Ureter (tissue), 1 donor: Measurements from ENCODE around the gene TCAIM. TPM values are rescaled to one million over a fixed set of nuclear protein-coding genes. Genes with fewer than 3 reads are reported as not detected.
"Not testable (repeated sequence)": the region's sequence is repeated elsewhere in the genome, so short reads cannot be mapped to it uniquely, and the experiment has no call there.

Source experiments
- DNase-seq: peaks from one replicate; pipeline ENCODE4 v3.0.0-alpha.2; 2020; ENCODE audit warnings: low spot score
- total RNA-seq: library from RNA; stranded (reverse); gene quantifications from one replicate; pipeline ENCODE4 v1.2.4, GENCODE V29; 2023
- donor health status: DM: yes; HTN: yes; CAD: no.

TCAIM gene
- total RNA-seq, 1 donor from 2014 or later, result 40.6 TPM

DNA sequence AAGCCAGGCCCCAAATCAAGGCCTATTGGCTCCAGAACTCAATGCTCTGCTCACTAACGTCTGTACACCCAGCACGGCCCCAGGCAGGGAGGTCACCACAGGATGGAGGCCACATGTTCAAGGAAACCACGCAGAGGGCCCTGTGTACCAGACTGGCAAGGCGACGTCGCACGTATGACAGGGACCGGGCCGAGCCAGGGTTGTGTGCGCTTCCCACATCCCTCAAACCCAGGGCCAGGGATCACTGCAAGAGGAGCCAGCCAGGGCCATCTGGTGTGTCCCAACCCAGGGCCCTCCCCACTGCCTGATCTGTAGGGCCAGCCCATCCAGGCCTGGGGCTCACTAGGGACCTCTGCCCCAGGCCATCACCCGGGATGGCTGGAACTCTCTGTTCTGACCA is 76.9 kb downstream of the TCAIM start:
- no peak for DNase-seq

DNA sequence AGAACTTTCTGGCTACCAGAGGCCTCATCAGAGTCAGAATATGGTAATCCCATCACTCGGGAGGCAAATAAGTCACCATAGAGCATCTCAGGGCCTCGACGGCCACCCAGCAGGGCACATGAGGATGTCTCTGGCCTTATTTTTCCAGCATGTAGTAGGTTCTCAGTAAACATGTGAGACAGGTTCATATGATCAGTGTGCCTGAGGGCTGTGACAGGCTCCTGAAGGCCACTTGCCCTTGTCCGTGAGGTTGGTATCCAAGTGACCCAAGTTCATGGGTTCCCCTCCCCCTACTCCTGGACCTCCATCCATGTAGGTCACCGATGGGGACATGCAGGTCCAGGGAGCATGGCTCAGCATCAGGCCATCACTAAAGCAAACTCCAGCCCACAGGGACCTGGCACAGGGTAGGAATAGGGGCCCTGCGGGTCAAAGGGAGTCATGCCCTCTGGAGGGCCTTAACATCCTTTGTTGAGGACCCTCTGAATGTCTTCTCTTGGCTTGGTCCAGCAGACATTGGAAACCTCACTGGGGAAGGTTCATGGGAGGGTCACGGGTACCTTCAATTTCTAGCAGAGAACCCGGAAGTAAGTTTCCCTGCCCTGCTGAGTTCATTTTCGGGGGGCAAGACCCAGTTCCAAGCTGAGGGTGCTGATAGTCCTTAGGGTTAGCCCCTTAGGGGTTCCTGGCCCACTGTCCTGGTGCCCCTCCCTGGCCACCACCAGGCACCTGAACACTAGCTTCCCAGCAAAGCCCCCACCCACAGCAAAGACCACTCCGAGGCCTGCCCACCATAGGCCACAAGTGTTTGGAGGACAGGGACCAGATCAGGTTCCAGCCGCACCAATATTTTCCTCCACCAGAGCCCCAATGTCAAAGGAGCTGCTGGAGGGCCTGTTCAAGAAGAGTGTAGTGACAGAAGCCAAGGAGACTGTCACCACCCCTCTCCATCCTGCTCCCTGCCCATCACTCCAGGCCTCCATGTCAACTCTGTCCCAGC is 77.8 kb downstream of the TCAIM start:
- no peak for DNase-seq

DNA sequence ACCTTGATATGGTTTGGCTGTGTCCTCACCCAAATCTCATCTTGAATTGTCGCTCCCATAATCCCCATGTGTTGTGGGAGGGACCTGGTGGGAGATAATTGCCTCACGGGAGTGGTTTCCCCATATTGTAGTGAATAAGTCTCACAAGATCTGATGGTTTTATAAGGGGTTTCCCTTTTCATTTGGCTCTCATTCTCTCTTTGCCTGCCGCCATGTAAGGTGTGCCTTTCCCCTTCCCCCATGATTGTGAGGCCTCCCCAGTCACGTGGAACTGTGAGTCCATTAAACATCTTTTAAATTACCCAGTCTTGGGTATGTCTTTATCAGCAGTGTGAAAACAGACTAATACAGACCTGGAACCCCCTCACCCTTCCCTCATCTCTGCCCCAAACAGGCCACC is 79.6 kb downstream of the TCAIM start:
- not testable (repeated sequence) for DNase-seq

DNA sequence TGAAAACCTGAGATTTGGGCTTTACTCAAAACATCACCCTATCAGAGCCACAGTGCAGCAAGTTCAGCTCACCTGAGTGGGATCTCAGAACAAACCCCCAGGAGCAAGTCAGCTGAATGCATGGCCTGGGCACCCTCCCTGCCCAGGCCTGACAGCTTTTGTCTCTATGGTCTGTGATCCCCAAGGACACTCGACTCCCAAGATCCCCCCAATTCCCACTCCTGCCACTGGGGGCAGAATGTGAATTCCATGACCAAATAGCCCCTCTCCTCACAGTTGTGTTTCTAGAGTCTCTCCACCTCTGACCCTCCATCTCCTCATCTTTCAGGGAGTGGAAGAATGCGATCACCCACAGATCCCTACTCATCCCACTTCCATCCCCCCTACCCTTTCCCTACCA is 80.0 kb downstream of the TCAIM start:
- DNase-seq, result no peak

DNA sequence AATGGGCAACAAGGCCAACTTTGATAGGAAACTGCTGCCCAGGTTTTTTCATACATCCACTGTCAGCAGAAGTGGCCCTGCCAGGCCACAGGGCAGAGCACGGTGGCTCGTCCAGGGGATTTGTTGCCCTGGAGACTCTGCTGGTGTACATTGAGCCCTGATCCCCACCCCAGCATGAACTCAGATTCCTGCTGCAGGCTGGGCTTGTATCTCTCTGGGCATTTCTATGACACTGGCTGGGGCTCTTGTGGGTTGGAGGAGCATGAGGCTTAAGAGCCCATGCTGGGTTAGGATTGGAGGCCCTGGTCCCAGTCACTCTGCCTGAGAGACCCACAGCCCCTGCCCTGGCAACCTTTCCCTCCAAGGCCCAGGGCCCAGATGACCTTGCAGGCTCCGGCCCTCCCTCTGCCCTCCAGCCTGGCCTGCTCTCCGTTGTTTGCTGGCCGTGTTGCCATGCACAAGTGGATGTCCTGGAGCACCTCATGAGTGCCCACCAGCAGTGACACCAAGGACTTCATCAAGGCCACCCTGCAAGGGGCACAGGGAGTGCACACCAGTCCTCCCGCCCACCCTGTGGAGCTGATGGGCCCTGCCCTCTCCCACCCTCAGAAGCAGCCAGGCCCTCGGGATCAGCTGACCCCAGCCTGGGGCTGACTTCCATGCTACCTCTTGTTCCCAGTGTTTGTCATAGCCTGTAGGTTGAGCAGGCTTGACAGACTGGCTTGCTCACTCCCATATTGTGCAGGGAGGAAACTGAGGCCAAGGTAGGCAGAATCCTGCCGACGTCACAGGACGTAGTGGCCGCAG is 80.8 kb downstream of the TCAIM start:
- DNase-seq, result peak; percentile 14

DNA sequence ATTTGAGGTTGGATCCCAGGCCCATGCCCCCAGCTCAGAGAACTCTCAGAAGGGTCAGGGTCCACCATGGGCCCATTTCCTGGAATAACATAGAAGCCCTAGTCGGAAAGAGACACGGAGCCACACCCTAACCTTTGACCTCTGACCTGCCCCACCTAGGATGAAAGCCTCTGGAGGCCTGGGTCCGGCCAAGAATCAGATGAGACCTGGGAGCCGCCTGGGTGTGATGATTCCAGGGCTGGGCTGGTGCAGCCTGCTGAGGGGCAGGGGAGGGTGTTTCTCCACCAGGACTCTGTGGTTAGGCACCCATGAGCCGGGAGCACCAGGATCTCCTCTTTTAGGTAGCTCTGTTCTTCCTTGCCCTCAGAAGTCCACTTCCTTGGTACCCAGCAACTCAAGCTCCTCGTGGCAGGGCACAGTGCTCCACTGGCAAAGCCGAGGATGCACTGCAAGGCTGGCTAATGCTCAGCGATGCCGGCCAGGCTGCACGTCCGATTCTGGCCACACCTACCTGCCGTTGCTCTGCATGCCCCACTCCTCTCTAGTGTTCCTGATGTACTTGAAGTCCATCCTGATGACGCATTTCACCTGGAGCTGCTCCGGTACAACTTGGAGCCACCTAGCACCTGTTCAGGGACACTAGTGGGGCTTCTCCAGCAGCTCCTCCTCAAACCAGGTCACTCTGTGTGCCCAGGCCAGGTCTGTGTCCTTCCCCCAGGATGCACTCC is 81.5 kb downstream of the TCAIM start:
- DNase-seq, result peak; percentile 30

DNA sequence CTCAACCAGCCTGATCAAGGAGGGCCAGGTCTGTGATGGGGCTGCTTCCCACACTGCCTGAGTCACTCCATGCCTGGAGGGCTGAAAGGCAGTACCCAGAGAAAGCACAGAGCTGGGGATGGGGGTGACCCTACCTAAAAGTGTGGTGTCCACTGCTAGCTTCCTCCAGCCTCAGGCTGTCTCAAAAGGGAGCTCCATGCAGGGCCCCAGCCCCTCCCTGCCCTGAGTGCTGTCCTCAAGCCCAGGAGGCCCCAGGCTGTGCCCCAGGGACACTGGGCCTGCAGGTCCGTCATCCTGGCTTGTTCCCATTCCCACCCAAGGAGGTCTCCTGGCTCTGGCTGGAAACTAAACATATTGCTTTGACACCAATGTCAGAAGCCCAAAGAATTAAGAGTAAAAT is 82.1 kb downstream of the TCAIM start:
- DNase-seq, result peak; percentile 30

DNA sequence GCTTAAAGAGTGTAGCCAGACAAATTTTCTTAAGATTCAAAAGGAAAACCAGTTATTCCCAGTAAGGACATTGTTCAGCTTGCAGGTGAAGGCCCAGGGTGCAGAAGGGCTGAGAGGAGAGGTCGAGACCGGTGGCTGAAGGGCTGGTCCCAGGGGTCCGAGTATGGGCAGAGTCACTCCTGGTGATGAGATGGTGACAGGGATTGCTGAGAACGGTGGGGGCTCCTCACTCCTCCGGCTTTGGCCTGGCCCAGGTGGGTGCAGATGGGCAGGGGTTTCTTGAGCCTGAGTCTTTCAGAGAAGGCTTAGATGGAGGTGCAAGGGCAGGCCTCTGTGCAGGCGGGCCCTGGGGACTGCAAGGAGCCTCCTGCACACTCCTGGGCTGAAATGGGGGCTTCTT is 82.7 kb downstream of the TCAIM start:
- DNase-seq, result peak; percentile 14

DNA sequence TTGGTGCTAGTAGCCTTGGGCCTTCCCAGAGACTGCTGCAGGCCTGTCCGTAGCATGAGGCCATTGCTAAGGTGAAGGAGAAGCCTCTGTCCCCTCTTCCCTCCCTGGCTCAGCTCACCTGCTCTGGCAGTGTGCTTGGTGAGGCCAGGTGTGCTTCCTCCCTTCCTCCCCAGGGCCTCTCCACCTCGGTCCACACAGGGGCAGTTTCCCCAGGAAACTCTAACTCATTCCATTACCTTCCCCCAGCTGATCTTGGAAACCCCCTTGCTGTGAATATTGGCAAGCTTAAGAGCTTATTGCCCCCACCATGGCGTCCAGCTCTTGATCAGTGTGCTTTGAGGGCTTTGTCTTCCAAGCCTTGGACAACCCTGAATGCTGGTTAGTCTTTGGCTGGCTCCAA is 86.2 kb downstream of the TCAIM start:
- no peak for DNase-seq

DNA sequence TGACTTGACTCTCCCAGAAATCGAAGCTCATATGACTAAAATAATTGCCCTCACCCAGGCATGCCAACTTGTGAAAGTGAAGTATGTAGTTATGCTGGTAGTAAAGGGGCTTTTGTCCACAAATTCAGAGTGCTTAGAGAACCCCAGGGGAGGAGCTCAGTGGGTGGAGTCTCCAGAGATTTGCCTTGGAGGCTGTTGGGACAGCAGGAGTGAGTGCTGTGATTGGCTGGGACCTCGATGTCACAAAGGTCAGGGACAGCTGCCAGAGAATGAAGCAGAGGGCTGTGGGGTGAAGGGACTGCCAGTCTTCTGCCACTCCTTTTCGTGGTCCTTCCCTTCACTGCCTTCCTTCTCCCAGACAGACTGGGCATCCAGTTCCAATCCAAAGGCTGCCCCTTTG is 89.1 kb downstream of the TCAIM start:
- DNase-seq, result no peak

DNA sequence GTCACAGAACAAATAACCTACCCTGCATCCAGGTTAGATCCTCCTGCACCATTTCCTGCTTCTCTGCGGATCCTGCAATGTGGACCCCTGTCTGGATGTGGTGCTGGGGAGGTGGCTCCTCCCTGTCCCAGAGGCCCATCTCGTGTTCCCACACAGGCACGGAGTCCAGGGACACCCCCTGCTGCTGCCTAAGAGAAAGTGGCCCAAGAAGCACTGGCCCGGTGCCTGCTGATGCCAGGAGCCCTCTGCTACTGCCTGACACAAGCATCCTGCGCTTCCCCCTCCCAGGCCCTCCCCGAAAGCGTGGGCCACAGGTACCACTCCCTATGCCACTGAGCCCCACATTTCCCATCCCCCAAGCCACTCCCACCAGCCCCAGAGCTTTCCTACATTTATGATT is 90.3 kb downstream of the TCAIM start:
- DNase-seq, result no peak

DNA sequence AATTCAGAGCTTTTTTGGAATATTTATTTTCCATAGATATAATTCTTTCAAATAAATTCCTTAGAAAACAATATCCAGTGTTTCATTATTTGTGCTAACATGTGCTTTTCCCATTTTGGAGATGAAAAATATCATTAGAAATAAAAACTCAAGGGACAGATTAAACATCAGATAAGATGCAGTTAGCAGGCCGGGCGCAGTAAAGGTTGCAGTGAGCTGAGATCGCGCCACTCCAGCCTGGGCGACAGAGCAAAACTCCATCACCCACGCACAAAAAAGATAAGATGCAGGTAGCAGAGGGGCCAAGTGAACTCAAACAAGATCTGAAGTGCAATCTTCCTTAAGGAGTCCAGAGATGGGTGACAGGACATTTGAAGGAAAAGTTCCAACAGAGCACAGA is 90.9 kb downstream of the TCAIM start:
- no peak for DNase-seq

DNA sequence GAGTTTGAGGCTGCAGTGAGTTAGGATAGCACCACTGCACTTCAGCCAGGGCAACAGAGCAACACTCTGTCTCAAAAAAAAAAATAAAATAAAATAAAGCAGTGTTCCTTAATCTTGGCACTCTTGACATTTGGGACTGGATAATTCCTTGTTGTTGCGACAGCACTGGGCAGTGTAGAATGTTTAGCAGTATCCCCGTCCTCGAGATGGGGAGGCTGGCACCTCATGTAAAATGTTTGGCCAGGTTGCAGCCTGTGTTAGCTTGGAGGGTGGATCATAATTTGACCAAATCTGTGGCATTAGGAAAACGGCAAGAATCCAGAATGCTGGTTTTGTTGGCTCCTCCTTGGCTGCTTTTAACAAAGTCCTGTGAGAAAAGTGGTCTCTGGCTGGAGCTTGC is 91.9 kb downstream of the TCAIM start:
- DNase-seq, result no peak

DNA sequence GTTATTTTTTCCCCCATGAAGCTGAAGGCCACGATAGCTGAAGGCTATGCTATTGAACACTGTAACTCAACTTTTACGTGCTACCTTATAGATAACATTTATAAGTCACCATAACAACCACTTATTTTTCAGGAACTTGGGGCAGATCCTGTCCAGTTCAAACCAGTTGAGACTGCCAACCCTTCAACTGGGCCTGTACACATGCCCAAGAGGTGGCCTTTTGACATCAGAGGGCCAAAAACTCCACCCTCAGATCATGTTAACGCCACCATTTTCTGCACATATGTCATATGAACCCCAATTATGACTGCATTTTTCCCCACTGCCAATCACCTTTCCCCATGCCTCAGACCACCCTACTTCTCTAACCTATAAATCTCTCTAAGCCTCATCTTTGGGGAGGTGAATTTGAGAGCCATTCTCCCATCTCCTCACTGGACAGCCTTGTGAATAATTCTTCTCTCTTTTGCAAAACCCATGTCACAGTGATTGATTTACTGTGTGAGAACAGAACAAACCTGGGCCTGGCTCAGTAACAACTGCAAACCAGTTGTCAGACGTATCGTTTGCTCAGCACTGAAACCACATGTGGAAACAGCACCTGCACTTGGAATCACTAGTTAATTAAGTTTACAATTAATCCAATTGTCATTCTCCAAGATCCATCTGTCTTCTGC is 96.4 kb downstream of the TCAIM start:
- no peak for DNase-seq

DNA sequence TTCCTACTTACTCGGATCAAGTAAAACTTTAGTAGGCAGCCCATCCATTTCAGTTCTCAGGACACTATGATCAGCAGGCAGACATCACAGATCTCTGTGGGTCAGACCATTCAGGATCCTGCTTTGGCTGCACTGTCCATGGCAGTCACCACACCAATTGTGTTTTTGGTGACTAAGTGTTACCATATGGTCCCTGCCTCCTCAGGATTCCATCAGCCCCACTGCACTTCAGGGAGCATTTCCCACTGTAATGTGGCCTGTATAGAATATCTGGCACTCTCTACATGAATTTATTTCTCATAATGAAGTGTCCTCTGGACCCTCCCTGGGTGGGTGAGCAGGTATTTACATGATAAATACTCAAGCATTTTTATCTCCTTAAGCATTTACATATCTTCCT is 97.6 kb downstream of the TCAIM start:
- DNase-seq, result no peak

DNA sequence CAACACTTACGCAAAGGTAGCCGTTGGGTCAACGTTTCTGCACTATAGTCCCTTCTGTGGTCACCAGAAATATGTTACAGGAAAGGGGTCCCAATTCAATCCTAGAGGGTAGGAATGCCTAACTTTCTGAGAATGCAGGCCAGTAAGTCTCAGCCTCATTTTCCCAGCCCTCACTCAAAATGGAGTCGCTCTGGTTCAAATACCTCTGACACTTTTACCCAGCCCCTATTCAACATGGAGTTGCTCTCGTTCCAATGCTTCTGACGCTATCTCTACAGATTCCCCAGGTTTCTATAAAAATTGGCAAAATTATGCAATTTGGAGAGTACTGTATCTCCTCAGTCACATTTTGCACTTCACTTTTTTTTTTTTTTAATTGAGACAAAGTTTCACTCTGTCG is 99.2 kb downstream of the TCAIM start:
- no peak for DNase-seq

DNA sequence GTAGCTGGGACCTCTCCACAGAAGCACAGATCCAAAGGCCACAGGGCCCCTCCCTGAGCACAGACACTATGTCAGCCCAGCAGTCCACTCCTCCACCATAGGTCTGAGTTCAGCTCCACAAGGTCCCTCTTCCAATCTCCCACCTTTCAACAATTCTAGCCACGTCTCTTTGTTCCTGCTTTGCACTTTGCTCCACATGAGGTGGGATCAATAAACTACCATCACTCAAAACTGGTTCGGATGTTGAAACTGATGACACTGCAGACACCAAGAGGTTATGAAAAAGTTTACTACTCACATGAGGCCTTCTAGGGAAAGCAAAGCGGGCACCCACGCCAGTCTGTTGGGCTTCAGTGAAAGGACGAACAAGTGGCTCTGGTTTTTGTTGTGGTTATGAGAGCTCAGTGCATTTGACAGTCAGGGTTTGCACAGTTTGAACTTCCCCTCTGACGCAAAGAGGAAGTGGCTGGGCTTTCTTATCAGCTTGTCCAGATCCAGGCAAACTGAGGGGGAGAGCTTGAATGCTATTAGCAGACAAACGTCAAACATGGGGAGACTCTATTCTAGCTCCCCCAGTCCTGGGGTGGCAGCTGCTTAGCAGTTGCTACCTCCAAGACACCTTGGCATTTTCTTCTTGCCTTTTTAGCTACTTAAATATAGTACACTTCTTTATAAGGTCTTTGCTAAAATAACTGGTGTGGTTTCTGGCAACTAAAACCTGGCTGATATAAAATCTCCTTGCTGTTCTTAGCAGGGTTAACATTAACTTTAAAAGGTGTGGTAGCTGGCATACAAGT is 101.1 kb downstream of the TCAIM start:
- DNase-seq, result peak; percentile 77

DNA sequence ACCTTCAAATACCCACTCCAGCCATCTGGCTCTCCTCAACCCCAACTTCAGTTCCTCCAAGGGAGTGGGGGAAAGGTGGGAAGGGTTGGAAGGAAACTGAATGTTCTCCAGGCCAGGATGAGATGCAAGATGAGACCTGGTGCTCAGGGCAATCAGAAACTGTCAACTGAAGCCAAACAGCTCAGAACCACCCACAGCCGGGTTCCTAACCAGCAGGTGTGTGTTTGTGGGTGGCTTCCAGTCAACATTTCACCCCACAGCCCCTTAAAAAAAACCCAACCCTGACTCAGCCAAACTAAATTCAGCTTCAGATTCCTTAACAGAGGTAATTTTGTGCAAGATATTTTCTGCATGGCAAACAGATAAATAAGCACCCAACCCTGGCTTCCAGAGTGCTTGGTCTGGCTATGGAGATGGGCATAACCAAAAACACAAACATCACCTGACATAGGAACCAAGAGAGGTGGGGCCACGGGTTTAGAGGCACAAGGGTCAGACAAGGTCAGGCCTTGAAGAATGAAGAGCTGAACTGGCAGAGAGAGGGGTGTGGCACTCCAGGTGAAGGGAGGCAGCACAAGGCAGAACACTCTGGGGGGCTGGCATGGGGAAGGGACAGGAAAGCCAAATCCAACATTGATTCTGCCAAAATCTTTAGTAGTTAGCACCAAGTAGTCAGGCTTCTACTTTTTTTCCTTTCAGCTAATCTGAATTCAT is 104.2 kb downstream of the TCAIM start:
- no peak for DNase-seq

DNA sequence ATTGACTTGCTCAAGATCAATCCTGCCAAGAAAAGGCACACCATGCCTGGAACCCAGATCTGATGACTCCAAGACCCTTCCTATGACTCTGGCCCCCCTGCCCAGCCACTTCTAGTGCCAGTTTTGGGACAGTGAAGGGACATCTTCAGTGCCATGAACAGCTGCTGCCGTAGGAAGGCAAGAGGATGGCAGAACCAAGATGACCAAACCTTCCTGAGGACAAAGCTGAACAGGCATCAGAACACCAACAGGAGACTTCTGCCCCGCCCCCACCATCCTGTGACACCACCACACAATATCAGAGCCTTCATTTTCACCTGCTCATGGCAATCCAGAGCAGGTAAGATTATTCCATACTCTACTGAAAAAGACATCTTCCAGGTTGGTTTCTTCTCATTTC is 105.9 kb downstream of the TCAIM start:
- DNase-seq, result no peak
